GM19324 (cell line): Measurements from ENCODE around the gene DLG2.

Experiments
- ATAC-seq: cut with Tn5 transposase; IDR thresholded peaks from one replicate; pipeline ENCODE4 v1.9.1; 2021; ENCODE audit warnings: mild to moderate bottlenecking, moderate library complexity; ENCODE audit not compliant: unreplicated experiment, low FRiP score

The DLG2 gene

DNA sequence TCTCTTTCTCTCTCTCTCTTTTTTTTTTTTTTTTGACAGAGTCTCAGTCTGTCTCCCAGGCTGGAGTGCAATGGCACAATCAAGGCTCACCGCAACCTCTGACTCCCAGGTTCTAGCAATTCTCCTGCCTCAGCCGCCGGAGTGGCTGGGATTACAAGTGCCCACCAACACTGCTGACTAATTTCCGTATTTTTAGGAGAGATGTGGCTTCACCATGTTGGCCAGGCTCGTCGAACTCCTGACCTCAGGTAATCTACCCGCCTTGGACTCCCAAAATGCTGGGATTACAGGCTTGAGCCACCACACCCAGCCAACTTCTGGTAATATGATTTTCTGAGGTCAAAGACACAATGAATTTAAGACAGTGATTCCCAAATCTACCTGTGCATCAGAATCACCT is 1681.2 kb downstream of the DLG2 start:
- ATAC-seq, result no peak

DNA sequence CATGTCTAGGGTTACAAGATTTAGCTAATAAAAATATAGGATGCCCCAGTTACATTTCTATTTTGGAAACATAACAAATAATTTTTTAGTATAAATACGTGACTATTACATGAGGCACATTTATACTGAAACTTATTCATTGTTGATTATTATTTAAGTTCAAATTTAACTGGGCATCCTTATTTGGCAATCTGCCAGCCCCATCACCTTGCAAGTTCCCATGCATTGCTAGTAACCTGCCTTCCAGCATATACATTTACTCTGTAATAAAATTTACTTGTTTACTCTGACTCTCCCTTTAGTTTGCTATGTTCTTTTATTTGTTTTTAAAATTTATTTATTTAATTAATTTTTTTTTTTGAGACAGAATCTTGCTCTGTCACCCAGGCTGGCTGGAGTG is 1686.1 kb downstream of the DLG2 start:
- ATAC-seq, result no peak

GRCh38 chr11:83938148-83938547 is 1689.0 kb downstream of the DLG2 start:
- no peak for ATAC-seq

- ATAC-seq, result no peak
Measured at GRCh38 chr11:83933008-83933407, 1694.1 kb downstream of the DLG2 start.

DNA sequence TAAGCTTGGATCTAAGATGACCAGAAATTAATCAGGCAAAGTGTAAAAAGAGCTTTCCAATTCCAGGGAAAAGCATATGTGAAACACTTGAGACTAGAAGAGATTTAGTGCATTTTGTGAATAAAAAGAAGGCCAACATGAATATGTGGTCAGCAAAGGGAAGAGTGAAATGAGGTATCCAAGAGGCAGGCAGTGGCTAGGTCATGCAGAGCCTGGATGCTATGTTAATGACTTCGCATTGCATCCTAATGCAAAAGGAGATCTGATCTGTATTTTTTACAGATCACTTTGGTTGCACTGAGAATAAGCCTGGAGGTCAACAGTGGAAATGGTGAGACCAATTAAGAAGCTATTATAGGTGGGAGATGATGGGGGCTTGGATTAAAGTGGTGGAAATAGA is 1699.7 kb downstream of the DLG2 start:
- ATAC-seq, result no peak

- no peak for ATAC-seq
Measured at GRCh38 chr11:83924795-83925542, 1702.2 kb downstream of the DLG2 start.

- no peak for ATAC-seq
Measured at GRCh38 chr11:83923961-83924360, 1703.2 kb downstream of the DLG2 start.

DNA sequence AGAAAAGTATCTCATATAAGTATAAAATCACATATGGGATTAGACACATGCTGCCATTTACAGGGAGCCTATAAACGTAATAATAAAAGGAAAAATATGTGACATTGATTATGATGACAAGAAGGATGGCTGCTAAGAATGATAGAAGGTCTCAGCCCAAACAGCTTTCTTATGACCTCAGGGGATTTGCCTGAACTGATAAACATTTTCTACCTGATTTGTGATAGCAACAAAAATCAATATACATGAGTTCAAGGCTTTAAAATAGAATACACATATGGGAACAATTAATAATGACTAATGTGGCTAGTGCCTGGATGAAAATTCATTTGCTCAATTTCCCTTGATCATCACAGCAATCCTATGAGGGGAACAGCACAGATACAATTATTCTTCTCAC is 1704.2 kb downstream of the DLG2 start:
- ATAC-seq, result no peak

GRCh38 chr11:83922318-83922717 is 1704.8 kb downstream of the DLG2 start:
- ATAC-seq, result no peak

- no peak for ATAC-seq
Measured at GRCh38 chr11:83921447-83922192, 1705.5 kb downstream of the DLG2 start.

DNA sequence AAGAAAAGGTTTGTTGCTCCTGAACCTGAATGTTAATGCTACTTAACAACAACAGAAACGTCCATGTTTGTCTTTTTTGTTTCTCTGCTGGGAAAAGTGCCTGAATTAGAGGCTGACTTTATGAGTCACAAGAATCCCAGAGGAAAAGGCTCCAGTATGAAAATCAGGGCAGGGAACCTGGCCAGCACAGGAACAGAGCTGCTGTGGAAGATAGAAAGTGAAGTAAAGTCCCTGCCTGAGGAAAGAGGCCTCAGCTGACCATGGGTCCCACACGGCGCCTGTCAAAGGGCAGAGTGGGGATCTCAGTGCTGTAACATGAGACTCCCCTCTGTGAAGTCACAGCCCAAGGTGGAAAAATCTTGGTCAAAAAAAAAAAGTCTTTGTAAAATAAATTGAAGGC is 1708.7 kb downstream of the DLG2 start:
- no peak for ATAC-seq

DNA sequence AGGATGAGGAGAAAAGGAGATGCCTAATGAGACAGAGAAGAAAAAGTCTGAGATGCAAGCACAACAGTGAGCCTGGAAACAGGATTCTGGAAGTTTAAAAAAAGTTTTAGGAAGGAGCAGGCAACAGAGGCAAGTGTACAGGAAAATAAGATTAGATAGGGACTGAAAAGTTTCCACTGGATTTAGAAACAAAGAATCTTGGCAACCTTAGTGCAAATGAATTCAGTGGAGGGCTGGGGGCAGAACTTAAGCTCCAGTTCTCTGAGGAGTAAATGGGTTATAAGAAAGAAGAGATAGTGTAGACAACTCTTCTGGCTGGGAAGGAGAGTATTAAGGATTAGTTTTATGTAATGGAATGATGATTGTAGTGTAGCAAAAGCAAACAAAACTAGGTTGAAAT is 1712.1 kb downstream of the DLG2 start:
- no peak for ATAC-seq

DNA sequence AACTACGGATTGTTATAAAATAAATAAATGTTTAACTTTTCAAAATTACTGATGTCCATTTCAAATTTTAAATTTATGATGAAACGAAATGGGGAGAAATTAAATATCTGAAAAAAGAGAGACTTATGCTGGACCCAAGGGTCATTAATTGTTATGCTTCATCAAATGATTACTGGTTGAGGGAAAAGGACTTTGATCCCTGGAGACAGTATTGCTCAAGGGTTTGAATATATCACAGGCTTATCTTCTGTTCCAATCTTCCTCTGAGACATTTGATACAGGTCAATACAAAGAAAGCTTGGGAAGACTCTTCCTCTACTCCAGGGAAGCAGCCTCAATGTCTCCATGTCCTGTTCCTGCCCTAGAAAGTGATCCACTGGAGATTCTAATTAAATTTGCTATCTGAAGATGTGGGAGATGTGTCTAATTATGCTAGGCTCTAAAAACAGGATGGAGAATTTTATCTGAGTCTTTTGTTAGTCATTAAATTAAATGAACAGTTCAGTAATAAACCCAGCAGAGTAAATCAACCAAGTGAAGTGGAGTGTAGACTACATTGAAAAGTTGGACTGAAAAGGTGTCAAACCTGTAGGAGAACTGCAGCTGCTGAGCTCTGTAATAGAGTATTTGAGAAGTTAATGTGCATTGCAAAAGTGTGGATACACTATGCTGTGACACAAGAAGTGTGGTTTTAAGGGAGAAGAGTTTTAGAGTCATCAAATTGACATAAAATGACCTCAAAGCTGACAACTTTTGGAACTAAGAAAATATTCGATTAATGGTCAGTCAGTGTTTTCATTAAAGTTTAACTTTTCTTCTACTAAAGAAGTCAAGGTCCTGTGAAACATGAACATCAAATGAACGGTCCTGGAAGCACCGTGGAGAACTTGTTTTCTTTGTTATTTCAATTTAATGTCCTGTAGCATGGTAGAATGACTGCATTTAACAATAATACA is 1717.3 kb downstream of the DLG2 start:
- ATAC-seq, result no peak

- no peak for ATAC-seq
Measured at GRCh38 chr11:83908298-83908856, 1718.8 kb downstream of the DLG2 start.

DNA sequence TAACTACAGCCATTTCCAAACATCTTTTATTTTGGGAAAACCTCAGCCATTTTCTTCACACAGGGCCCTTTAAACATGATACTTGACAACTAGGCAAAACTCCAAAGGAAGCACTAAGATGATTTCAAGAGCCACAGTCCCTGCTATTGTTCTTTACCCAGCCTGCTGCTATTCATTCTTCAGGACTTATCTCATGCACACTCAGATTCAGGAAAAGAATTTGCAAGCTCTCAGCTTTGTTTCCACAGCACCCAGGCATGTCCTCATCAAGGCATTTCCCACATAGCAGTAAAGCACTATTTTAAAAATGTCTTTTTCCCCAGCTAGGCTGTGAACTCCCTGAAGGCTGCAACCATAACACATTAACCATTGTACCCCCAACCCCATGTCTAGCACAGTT is 1731.6 kb downstream of the DLG2 start:
- ATAC-seq, result no peak

- no peak for ATAC-seq
Measured at GRCh38 chr11:83881428-83881827, 1745.7 kb downstream of the DLG2 start.

- no peak for ATAC-seq
Measured at GRCh38 chr11:83871054-83871453, 1756.1 kb downstream of the DLG2 start.

- ATAC-seq, result no peak
Measured at GRCh38 chr11:83866655-83867054, 1760.5 kb downstream of the DLG2 start.

- ATAC-seq, result no peak
Measured at GRCh38 chr11:83865636-83866461, 1761.3 kb downstream of the DLG2 start.
